Gastrocnemius medialis (tissue), 4 donors: Measurements from ENCODE around the gene KHSRP. TPM values are rescaled to one million over a fixed set of nuclear protein-coding genes. Genes with fewer than 3 reads are reported as not detected.

Experiments used
- ATAC-seq, 2 donors: fragments of 150-250 bp; one replicate each; pipeline ENCODE4 v1.9.1; 2016
- DNase-seq, 2 donors: peaks; one replicate each; pipeline ENCODE4 v3.0.0-alpha.2; 2019
- H3K27ac ChIP-seq, 4 donors: fragments of 200-600 bp; sonication (generic); 1 replicate in 1 of 4; 2 replicates in 3 of 4; pipeline ENCODE4 v1.5.1; 2016 to 2018; ENCODE audit warnings: mild to moderate bottlenecking in 2 of 4, moderate library complexity in 1 of 4
- H3K27me3 ChIP-seq, 3 donors: fragments of 200-600 bp; sonication (generic) in 2 of 3; 1 replicate in 1 of 3; 2 replicates in 2 of 3; pipeline versions ENCODE4 v1.5.1 to v1.6.0; 2016 to 2019; ENCODE audit warnings: mild to moderate bottlenecking in 1 of 3, moderate library complexity in 1 of 3
- H3K36me3 ChIP-seq, 2 donors: fragments of 200-600 bp; sonication (generic) in 1 of 2; one replicate each; pipeline ENCODE4 v1.5.1; 2017 to 2018
- H3K4me1 ChIP-seq, 2 donors: fragments of 200-600 bp; sonication (generic) in 1 of 2; one replicate each; pipeline ENCODE4 v1.5.1; 2016 to 2017; ENCODE audit warnings: mild to moderate bottlenecking in 2 of 2
- H3K4me3 ChIP-seq, 4 donors: fragments of 200-600 bp; sonication (generic) in 3 of 4; 1 replicate in 1 of 4; 2 replicates in 3 of 4; pipeline ENCODE4 v1.5.1; 2016 to 2019; ENCODE audit warnings: mild to moderate bottlenecking in 2 of 4
- H3K9me3 ChIP-seq, 3 donors: fragments of 200-600 bp; sonication (generic) in 2 of 3; 1 replicate in 1 of 3; 2 replicates in 2 of 3; pipeline ENCODE4 v1.5.1; 2016 to 2019
- POLR2A ChIP-seq, 2 donors: fragments of 450-650 bp; IDR thresholded peaks; one replicate each; pipeline ENCODE4 v1.6.1; 2017; ENCODE audit warnings: antibody characterized with exemption in 2 of 2, mild to moderate bottlenecking in 2 of 2, moderate library complexity in 2 of 2
- in situ Hi-C, 4 donors: fragments of 200-750 bp; cut with MboI; loops; one replicate each; pipeline versions ENCODE4 v1.15.0 to v1.8.0; 2017; ENCODE audit warnings: low sequenced_read_pairs in 4 of 4
- intact Hi-C: fragments of 100-400 bp; cut with DNase I; formaldehyde crosslinking; loops from one replicate; pipeline ENCODE4 v1.15.1; 2023; ENCODE audit warnings: low total_unique reads
- total RNA-seq, 4 donors: library from RNA; depleted of rRNA; stranded (reverse); fragments of >200 nt; gene quantifications; one replicate each; pipeline versions ENCODE4 v1.1.0 to v1.2.3, GENCODE V29; 2016
- TF ChIP-seq, protein P1 (sequence below), 5 experiments: fragments of 450-650 bp in 3 of 5; fragments of 200-600 bp in 2 of 5; sonication (generic) in 2 of 5; IDR thresholded peaks in 4 of 5; conservative IDR thresholded peaks in 1 of 5; 1 replicate in 4 of 5; 2 replicates in 1 of 5; pipeline ENCODE4 v1.5.1; 2016 to 2019; ENCODE audit warnings: antibody characterized with exemption in 5 of 5, mild to moderate bottlenecking in 3 of 5, moderate library complexity in 3 of 5

Gene KHSRP
- total RNA-seq, 4 donors from 2014 or later: 49.1 to 124 (median 85.6) TPM

DNA sequence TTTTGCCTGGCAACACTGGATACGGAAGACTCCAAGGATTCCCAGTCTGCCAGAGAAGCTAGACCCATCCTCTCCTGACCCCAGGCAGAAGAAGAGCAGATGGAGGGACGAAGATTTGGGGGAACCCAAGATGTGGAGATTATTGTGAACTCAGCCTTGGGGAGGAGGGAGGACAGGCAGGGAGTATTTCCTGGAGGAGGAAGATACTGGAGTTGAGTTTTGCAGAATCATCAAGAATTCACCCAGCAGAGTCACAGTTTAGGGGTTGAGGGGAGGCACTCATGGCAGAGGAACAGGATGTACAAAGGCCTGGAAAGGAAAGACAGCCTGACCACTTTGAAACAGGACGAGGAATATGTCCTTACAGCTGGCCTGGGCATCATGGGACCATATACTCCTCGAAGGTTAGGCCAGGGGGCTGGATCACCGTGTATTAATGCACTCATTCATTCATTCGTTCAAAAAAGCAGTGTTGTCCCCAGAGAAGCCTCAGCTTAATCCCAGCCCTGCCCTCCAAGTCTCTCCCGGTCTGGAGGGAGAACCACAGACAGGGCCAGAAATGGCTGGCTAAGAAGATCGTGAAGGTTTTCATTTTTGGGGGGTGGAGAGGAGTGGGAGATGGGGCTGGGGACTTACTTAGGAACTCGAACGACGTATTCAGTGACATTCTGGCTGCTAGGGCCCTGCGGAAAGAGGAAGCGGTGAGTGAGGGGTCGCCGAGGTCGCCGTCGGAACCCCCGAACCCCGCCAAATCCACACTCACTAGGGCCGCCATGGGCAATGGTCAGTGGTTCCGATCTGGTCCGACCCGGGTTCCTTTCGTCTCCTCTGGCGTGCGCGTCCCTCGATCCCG, 32.2 kb downstream of the KHSRP start:
- intact Hi-C loops (loop anchor here (1.0 kb wide), 2 partner anchors 19 to 32 kb away; partner anchors contain the start of gene KHSRP), in situ Hi-C loops (loop anchor here in 1 of 4 donors (25.0 kb wide), 1 partner anchor 345 kb away; the partner anchor contains the start of genes GPR108 and TRIP10)
- no peaks in the 10 kb centered on the region for H3K27me3 ChIP-seq
- H3K4me3 ChIP-seq: peak overlapping the region; percentile 68 to 97 (median 90)
- ATAC-seq (peak in 1 of 2 donors; percentile 13), DNase-seq (no peak)
- peak overlapping the region; percentile 83 to 93 (median 88) for H3K27ac ChIP-seq
- no peaks in the 10 kb centered on the region for H3K9me3 ChIP-seq
- H3K36me3 ChIP-seq: peaks cover 0 to 27% of the 10 kb centered on the region in 2 donors
- H3K4me1 ChIP-seq: peaks cover 6 to 15% of the 10 kb centered on the region in 2 donors
- TF ChIP-seq, protein P1, sequence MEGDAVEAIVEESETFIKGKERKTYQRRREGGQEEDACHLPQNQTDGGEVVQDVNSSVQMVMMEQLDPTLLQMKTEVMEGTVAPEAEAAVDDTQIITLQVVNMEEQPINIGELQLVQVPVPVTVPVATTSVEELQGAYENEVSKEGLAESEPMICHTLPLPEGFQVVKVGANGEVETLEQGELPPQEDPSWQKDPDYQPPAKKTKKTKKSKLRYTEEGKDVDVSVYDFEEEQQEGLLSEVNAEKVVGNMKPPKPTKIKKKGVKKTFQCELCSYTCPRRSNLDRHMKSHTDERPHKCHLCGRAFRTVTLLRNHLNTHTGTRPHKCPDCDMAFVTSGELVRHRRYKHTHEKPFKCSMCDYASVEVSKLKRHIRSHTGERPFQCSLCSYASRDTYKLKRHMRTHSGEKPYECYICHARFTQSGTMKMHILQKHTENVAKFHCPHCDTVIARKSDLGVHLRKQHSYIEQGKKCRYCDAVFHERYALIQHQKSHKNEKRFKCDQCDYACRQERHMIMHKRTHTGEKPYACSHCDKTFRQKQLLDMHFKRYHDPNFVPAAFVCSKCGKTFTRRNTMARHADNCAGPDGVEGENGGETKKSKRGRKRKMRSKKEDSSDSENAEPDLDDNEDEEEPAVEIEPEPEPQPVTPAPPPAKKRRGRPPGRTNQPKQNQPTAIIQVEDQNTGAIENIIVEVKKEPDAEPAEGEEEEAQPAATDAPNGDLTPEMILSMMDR (IDR thresholded peaks at IDR 0.05 in 4 of 5, conservative IDR thresholded peaks at IDR 0.05 in 1 of 5): no peak
- no peak for TF ChIP-seq POLR2A (IDR thresholded peaks at IDR 0.05)

DNA sequence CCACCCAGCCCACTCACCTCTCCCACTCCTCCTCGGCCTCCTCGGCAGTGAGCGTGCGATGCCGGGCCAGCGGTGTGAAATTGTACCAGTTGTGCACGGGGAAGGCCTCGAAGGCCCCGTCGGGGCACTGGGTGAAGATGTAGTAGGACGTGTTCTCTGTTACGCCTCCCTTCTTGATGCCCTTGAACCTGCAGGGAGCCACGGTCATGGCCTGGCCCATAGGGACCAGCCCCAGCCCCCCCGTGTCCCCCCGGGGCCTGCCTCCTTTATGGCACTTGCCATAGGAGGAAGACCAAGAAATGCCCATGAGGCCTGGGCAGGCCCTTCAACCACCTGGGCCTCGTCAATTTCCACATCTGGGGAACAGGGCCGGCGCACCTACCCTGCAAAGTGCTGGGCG, 37.2 kb downstream of the KHSRP start:
- TF ChIP-seq, protein P1 (IDR thresholded peaks at IDR 0.05 in 4 of 5, conservative IDR thresholded peaks at IDR 0.05 in 1 of 5): no peak
- no peak for TF ChIP-seq POLR2A (IDR thresholded peaks at IDR 0.05)
- ATAC-seq (no peak), DNase-seq (no peak)
- H3K9me3 ChIP-seq: no peaks in the 10 kb centered on the region
- H3K27ac ChIP-seq: no peak overlapping the region
- peaks cover 4 to 6% of the 10 kb centered on the region in 2 donors for H3K4me1 ChIP-seq
- H3K4me3 ChIP-seq: no peak overlapping the region
- no peaks in the 10 kb centered on the region for H3K27me3 ChIP-seq
- in situ Hi-C loops (loop anchor here in 1 of 4 donors (25.0 kb wide), 1 partner anchor 350 kb away; the partner anchor contains the start of genes GPR108 and TRIP10), intact Hi-C loops (no loop called here)
- peaks cover 0 to 58% of the 10 kb centered on the region in 2 donors for H3K36me3 ChIP-seq

DNA sequence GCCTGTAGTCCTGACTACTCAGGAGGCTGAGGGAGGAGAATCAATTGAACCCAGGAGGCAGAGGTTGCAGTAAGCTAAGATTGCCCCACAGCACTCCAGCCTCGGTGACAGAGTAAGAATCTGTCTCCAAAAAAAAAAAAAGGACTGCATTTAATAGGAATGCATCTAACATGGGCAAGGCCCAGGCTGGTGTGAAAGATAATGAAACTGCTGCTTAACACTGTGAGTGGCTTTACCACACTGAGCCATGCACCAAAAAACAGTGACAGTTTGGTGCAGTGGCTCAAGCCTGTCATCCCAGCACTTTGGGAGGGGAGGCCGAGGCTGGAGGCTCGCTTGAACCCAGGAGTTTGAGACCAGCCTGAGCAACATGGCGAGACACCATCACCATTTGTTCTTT, 40.2 kb downstream of the KHSRP start:
- no peaks in the 10 kb centered on the region for H3K27me3 ChIP-seq
- ATAC-seq (no peak), DNase-seq (no peak)
- intact Hi-C loops: no loop called here
- no peaks in the 10 kb centered on the region for H3K4me1 ChIP-seq
- H3K36me3 ChIP-seq: peaks cover 0 to 80% of the 10 kb centered on the region in 2 donors
- no peak overlapping the region for H3K4me3 ChIP-seq
- no peak overlapping the region for H3K27ac ChIP-seq
- H3K9me3 ChIP-seq: no peaks in the 10 kb centered on the region
- in situ Hi-C loops: loop anchor here in 1 of 4 donors (25.0 kb wide), 1 partner anchor 353 kb away; the partner anchor contains the start of genes GPR108 and TRIP10
- TF ChIP-seq, protein P1 (IDR thresholded peaks at IDR 0.05 in 4 of 5, conservative IDR thresholded peaks at IDR 0.05 in 1 of 5): no peak
- no peak for TF ChIP-seq POLR2A (IDR thresholded peaks at IDR 0.05)

DNA sequence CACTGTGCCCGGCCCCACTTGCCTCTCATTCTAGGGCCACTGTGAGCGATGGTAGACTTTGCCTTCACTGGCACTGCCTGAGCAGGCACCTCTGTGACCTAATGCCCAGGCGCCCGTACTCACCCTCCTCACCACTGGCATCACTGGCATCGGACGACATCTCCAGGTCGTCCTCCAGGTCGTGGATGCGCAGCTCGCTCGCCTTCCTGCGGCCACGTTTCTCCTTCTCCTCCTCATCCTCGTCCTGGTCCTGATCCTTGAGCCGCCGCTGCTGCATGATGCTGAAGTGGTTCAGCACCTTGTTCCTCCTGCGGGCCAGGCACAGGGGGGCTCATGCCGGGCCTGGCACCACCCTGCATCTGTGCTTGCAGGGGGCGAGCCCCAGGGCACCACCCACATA, 41.4 kb downstream of the KHSRP start:
- DNase-seq (no peak), ATAC-seq (no peak)
- H3K27ac ChIP-seq: no peak overlapping the region
- no peak overlapping the region for H3K4me3 ChIP-seq
- no peaks in the 10 kb centered on the region for H3K27me3 ChIP-seq
- in situ Hi-C loops (loop anchor here in 1 of 4 donors (25.0 kb wide), 1 partner anchor 354 kb away; the partner anchor contains the start of genes GPR108 and TRIP10), intact Hi-C loops (no loop called here)
- H3K4me1 ChIP-seq: no peaks in the 10 kb centered on the region
- no peak for TF ChIP-seq POLR2A (IDR thresholded peaks at IDR 0.05)
- no peaks in the 10 kb centered on the region for H3K9me3 ChIP-seq
- peaks cover 0 to 70% of the 10 kb centered on the region in 2 donors for H3K36me3 ChIP-seq
